Endothelial cell of umbilical vein (primary cell): Measurements from ENCODE around the gene ERBIN. TPM values are rescaled to one million over a fixed set of nuclear protein-coding genes. Genes with fewer than 3 reads are reported as not detected.

Experiments
- BruUV-seq: library from RNA; stranded (reverse); fragments of 400-500 nt; replicated peaks from 2 replicates; lab custom pipeline; 2021; lab: Mats Ljungman, UMichigan
- CTCF ChIA-PET: fragments of 300-600, 350-600 bp; sonication (Branson Sonifier 250); formaldehyde crosslinking; loops from one replicate; lab custom pipeline; 2021; ENCODE audit warnings: antibody characterized with exemption, inconsistent platforms; lab: Charles Lee
- POLR2A ChIA-PET: fragments of 300-600, 350-600 bp; sonication (Branson Sonifier 250); formaldehyde crosslinking; loops from one replicate; lab custom pipeline; 2021; ENCODE audit warnings: antibody characterized with exemption, inconsistent platforms; lab: Charles Lee
- DNase-seq: peaks from one replicate; pipeline ENCODE4 v3.0.0-alpha.2; 2011; ENCODE audit warnings: low read depth, low spot score
- FAIRE-seq: peaks from 2 replicates; lab custom pipeline; 2011; peaks lifted over from hg19 to GRCh38; lab: Jason Lieb, UNC
- H2AFZ ChIP-seq: 2 replicates; pipeline ENCODE4 v1.6.0; 2012; ENCODE audit warnings: low read depth, low read length, control low read depth, inconsistent platforms
- H3K27ac ChIP-seq: 2 replicates; pipeline ENCODE4 v1.5.1; 2011; ENCODE audit warnings: low read depth, mild to moderate bottlenecking, control low read depth, low read length, moderate library complexity; ENCODE audit not compliant: insufficient read depth
- H3K27me3 ChIP-seq, 2 experiments: 2 replicates each; pipeline versions ENCODE4 v1.6.0 to v1.6.1; 2011; ENCODE audit warnings: low read length in 2 of 2, mixed read lengths in 1 of 2; ENCODE audit not compliant: control insufficient read depth in 2 of 2, insufficient read depth in 2 of 2
- H3K36me3 ChIP-seq, 2 experiments: 2 replicates in 1 of 2; 3 replicates in 1 of 2; pipeline ENCODE4 v1.5.1; 2011; ENCODE audit warnings: low read length in 2 of 2, mild to moderate bottlenecking in 1 of 2, moderate library complexity in 1 of 2; ENCODE audit not compliant: control insufficient read depth in 2 of 2, insufficient read depth in 2 of 2; ENCODE audit errors: extremely low read depth in 1 of 2
- H3K4me1 ChIP-seq: 3 replicates; pipeline ENCODE4 v1.5.1; 2011; ENCODE audit warnings: mild to moderate bottlenecking, low read length; ENCODE audit not compliant: control insufficient read depth, insufficient read depth; ENCODE audit errors: extremely low read depth
- H3K4me2 ChIP-seq: 2 replicates; pipeline ENCODE4 v1.6.1; 2011; ENCODE audit warnings: low read length, control low read depth, mixed read lengths; ENCODE audit not compliant: insufficient read depth
- H3K4me3 ChIP-seq, 3 experiments: fragments of 200-600 bp in 1 of 3; sonication (generic), shearing (Covaris generic) in 1 of 3; replicated peaks in 1 of 3; 2 replicates each; pipeline ENCODE4 v1.5.1; 2011 to 2016; ENCODE audit warnings: control low read depth in 3 of 3, low read length in 3 of 3, mild to moderate bottlenecking in 2 of 3, inconsistent platforms in 1 of 3, low read depth in 1 of 3, moderate library complexity in 1 of 3; ENCODE audit not compliant: insufficient read depth in 1 of 3
- H3K79me2 ChIP-seq: 2 replicates; pipeline ENCODE4 v1.6.0; 2012; ENCODE audit warnings: low read length, inconsistent platforms; ENCODE audit not compliant: control insufficient read depth, insufficient read depth
- H3K9ac ChIP-seq: replicated peaks from 2 replicates; pipeline ENCODE3; 2011; ENCODE audit warnings: low read length, control low read depth; ENCODE audit not compliant: insufficient read depth; ENCODE audit errors: extremely low read depth
- H3K9me1 ChIP-seq: replicated peaks from 3 replicates; pipeline ENCODE4 v1.6.0; 2011; ENCODE audit warnings: mild to moderate bottlenecking, low read length; ENCODE audit not compliant: control insufficient read depth, insufficient read depth; ENCODE audit errors: extremely low read depth
- H3K9me3 ChIP-seq: replicated peaks from 2 replicates; pipeline ENCODE4 v1.5.1; 2012; ENCODE audit warnings: low read length, inconsistent platforms; ENCODE audit not compliant: control insufficient read depth, insufficient read depth
- H4K20me1 ChIP-seq: replicated peaks from 2 replicates; pipeline ENCODE3; 2011; ENCODE audit warnings: mild to moderate bottlenecking, low read length; ENCODE audit not compliant: control insufficient read depth, insufficient read depth; ENCODE audit errors: extremely low read depth
- EZH2 ChIP-seq: IDR thresholded peaks from 2 replicates; pipeline ENCODE4 v1.6.1; 2012; ENCODE audit warnings: borderline replicate concordance, low read depth, mild to moderate bottlenecking, moderate library complexity, low read length, inconsistent platforms; ENCODE audit not compliant: severe bottlenecking
- FOS ChIP-seq: IDR thresholded peaks from 2 replicates; pipeline ENCODE4 v1.6.1; 2011; ENCODE audit warnings: mild to moderate bottlenecking, low read length, moderate library complexity, borderline replicate concordance; ENCODE audit not compliant: insufficient read depth
- GATA2 ChIP-seq: IDR thresholded peaks from 2 replicates; pipeline ENCODE4 v1.7.0; 2011; ENCODE audit warnings: low read depth, mild to moderate bottlenecking, moderate library complexity, mixed read lengths, low read length; ENCODE audit not compliant: insufficient read length, insufficient read depth
- JUN ChIP-seq: IDR thresholded peaks from 2 replicates; pipeline ENCODE4 v1.6.1; 2011; ENCODE audit warnings: borderline replicate concordance, low read depth; ENCODE audit not compliant: insufficient read length, insufficient read depth
- MAX ChIP-seq: IDR thresholded peaks from 2 replicates; pipeline ENCODE4 v1.6.1; 2011; ENCODE audit not compliant: insufficient read depth, insufficient read length
- MYC ChIP-seq: IDR thresholded peaks from one replicate; pipeline ENCODE4 v1.6.1; 2011; ENCODE audit warnings: mild to moderate bottlenecking, low read depth, low read length
- POLR2A ChIP-seq: IDR thresholded peaks from 2 replicates; pipeline ENCODE4 v1.6.1; 2012; ENCODE audit warnings: low read depth, mild to moderate bottlenecking, control low read depth, low read length
- POLR2AphosphoS5 ChIP-seq: IDR thresholded peaks from 2 replicates; pipeline ENCODE4 v1.6.1; 2012; ENCODE audit warnings: low read depth, mild to moderate bottlenecking, control low read depth, low read length, moderate library complexity; ENCODE audit not compliant: insufficient read depth
- dilution Hi-C: fragments of 300-500 bp; cut with MboI; formaldehyde crosslinking; loops from one replicate; pipeline ENCODE4 v1.15.0; 2019; ENCODE audit warnings: low sequenced_read_pairs; ENCODE audit not compliant: extremely low pct_ligation_motif_present
- intact Hi-C: fragments of 100-400 bp; cut with micrococcal nuclease; formaldehyde crosslinking; loops from one replicate; pipeline ENCODE4 v1.10.0; 2022
- polyA plus RNA-seq, 4 experiments: library from polyadenylated mRNA; depleted of rRNA in 3 of 4; stranded (reverse) in 3 of 4; unstranded in 1 of 4; fragments of >200 nt; gene quantifications; 2 replicates each; pipeline versions ENCODE4 v1.2.1 to v1.2.3, GENCODE V29; 2011 to 2012; ENCODE audit warnings: missing spikeins in 1 of 4
- total RNA-seq: library from RNA; stranded (reverse); gene quantifications from 2 replicates; pipeline ENCODE4 v1.2.3, GENCODE V29; 2021
- TF ChIP-seq, protein P1 (sequence below), 2 donors: IDR thresholded peaks; 1 replicate in 1 of 2; 2 replicates in 1 of 2; pipeline ENCODE4 v1.5.1; 2011; ENCODE audit warnings: low read length in 2 of 2, mild to moderate bottlenecking in 2 of 2, moderate library complexity in 2 of 2, control low read depth in 1 of 2, inconsistent platforms in 1 of 2, low read depth in 1 of 2; ENCODE audit not compliant: insufficient read depth in 1 of 2; ENCODE audit errors: extremely low read depth in 1 of 2

Gene ERBIN
- total and polyA plus RNA-seq, 2 donors (not counting 3 experiments of a cell fraction or from before 2014, with no cell fraction given) = 8.1 to 55.6 TPM

DNA sequence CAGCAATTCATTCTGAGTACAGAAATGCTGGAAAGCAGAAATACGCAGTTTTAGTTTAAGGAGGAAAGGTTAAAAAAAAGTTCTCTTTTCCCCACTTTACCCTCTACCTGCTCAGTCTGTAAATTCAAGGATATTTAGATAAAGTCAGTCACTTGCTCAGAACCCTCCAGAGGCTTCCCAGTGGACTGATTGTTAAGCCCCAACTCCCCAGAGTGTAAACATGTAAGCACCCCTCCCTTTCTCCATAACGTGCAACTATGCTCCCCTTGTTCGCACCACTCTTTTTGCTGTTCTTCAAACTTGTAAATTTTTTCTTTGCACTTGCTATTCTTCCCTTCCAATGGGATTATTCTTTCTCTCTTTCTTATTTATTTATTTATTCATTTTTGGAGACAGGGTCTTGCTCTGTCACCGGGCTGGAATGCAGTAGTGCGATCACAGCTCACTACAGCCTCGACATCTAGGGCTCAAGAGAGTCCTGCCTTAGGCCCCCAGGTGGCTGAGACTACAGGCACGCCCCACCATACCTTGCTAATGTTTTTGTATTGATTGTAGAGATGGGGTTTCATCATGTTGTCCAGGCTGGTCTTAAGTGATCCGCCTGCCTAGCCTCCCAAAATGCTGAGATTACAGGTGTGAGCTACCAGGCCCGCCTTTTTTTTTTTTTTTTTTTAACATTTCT, 32.5 kb upstream of the ERBIN start:
- ChIA-PET POLR2A (no interaction called here), CTCF (no interaction called here)
- DNase-seq = no peak
- Histone ChIP-seq H4K20me1 (no peaks in the 10 kb centered on the region), H3K4me2 (no peak overlapping the region), H2AFZ (no peak overlapping the region), H3K4me1 (no peaks in the 10 kb centered on the region), H3K36me3 (no peaks in the 10 kb centered on the region), H3K79me2 (no peaks in the 10 kb centered on the region), H3K9ac (no peak overlapping the region), H3K27me3 (peaks cover 3 to 12% of the 10 kb centered on the region in 2 experiments), H3K27ac (no peak overlapping the region), H3K9me1 (no peaks in the 10 kb centered on the region), H3K9me3 (no peaks in the 10 kb centered on the region), H3K4me3 (no peak overlapping the region)
- no peak for FAIRE-seq
- no peak for TF ChIP-seq EZH2
- TF ChIP-seq, protein P1, sequence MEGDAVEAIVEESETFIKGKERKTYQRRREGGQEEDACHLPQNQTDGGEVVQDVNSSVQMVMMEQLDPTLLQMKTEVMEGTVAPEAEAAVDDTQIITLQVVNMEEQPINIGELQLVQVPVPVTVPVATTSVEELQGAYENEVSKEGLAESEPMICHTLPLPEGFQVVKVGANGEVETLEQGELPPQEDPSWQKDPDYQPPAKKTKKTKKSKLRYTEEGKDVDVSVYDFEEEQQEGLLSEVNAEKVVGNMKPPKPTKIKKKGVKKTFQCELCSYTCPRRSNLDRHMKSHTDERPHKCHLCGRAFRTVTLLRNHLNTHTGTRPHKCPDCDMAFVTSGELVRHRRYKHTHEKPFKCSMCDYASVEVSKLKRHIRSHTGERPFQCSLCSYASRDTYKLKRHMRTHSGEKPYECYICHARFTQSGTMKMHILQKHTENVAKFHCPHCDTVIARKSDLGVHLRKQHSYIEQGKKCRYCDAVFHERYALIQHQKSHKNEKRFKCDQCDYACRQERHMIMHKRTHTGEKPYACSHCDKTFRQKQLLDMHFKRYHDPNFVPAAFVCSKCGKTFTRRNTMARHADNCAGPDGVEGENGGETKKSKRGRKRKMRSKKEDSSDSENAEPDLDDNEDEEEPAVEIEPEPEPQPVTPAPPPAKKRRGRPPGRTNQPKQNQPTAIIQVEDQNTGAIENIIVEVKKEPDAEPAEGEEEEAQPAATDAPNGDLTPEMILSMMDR (IDR thresholded peaks at IDR 0.05; ENCODE audit: extremely low read depth in 1 of 2, insufficient read depth in 1 of 2, low read depth in 1 of 2, low read length in 2 of 2) = no peak
- TF ChIP-seq POLR2A = no peak
- dilution Hi-C loops (no loop called here), intact Hi-C loops (no loop called here)
- BruUV-seq = no TSS peak

GRCh38 chr5:65895891-65896290, 30.5 kb upstream of the ERBIN start:
- no peak for TF ChIP-seq MAX
- no peak for TF ChIP-seq MYC
- no peak for TF ChIP-seq FOS
- TF ChIP-seq, protein P1 (IDR thresholded peaks at IDR 0.05; ENCODE audit: extremely low read depth in 1 of 2, insufficient read depth in 1 of 2, low read depth in 1 of 2, low read length in 2 of 2) = no peak
- TF ChIP-seq JUN = no peak
- TF ChIP-seq POLR2AphosphoS5 = no peak
- TF ChIP-seq EZH2 = no peak
- no peak for TF ChIP-seq GATA2
- TF ChIP-seq POLR2A = no peak
- Histone ChIP-seq H3K9me1 (no peaks in the 10 kb centered on the region), H3K9ac (no peak overlapping the region), H3K27ac (no peak overlapping the region), H3K9me3 (no peaks in the 10 kb centered on the region), H3K27me3 (peaks cover 4% of the 10 kb centered on the region in 2 experiments), H3K4me2 (no peak overlapping the region), H2AFZ (no peak overlapping the region), H4K20me1 (no peaks in the 10 kb centered on the region), H3K4me1 (no peaks in the 10 kb centered on the region), H3K36me3 (no peaks in the 10 kb centered on the region), H3K4me3 (no peak overlapping the region), H3K79me2 (no peaks in the 10 kb centered on the region)
- ChIA-PET POLR2A (no interaction called here), CTCF (interaction anchor here (0.8 kb wide), 1 partner anchor 10 kb away, joined by 3 read pairs; no protein-coding TSS in a partner anchor)
- dilution Hi-C loops = no loop called here
- no peak for DNase-seq
- intact Hi-C loops = no loop called here
- no TSS peak for BruUV-seq
- no peak for FAIRE-seq
